Mucosa of descending colon (tissue), 3 donors: ENCODE measurements around the gene CNOT3. TPM values are rescaled to one million over a fixed set of nuclear protein-coding genes. Genes with fewer than 3 reads are reported as not detected.
A peak's percentile ranks its signal among the peaks of the same experiment; 100 is the strongest.

Experiments used
- ATAC-seq: fragments of 200-7000 bp; cut with Tn5 transposase; one replicate; pipeline ENCODE4 v1.9.1; 2020; ENCODE audit warnings: mild to moderate bottlenecking, moderate library complexity
- DNase-seq, 3 donors: peaks; one replicate each; pipeline ENCODE4 v3.0.0-alpha.2; 2020
- H3K36me3 ChIP-seq: fragments of 200-600 bp; one replicate; pipeline ENCODE4 v1.8.0; 2021; ENCODE audit warnings: low read depth, mild to moderate bottlenecking
- H3K4me1 ChIP-seq: fragments of 200-600 bp; one replicate; pipeline ENCODE4 v1.8.0; 2021; ENCODE audit warnings: low read depth, mild to moderate bottlenecking
- H3K4me3 ChIP-seq: fragments of 200-600 bp; one replicate; pipeline ENCODE4 v1.8.0; 2021; ENCODE audit warnings: mild to moderate bottlenecking
- H3K9me3 ChIP-seq: fragments of 200-600 bp; one replicate; pipeline ENCODE4 v1.8.0; 2021; ENCODE audit warnings: mild to moderate bottlenecking
- CTCF ChIP-seq: fragments of 200-600 bp; IDR thresholded peaks from one replicate; pipeline ENCODE4 v1.8.0; 2022; ENCODE audit warnings: antibody characterized with exemption, mild to moderate bottlenecking
- intact Hi-C, 2 donors: fragments of 100-400 bp; cut with DNase I in 1 of 2; cut with micrococcal nuclease in 1 of 2; formaldehyde crosslinking; loops; one replicate each; pipeline versions ENCODE4 v1.11.0 to v1.11.1; 2022; cut with DNase I, micrococcal nuclease
- total RNA-seq, 3 donors: library from RNA; stranded (reverse); fragmentation: NEBNext Ultra II Directional in 2 of 3; extraction: Animal tissue kit (Norgen Biotek cat#: 25700) in 2 of 3; gene quantifications; one replicate each; pipeline versions ENCODE4 v1.2.1 to v1.2.4, GENCODE V29; 2021 to 2023
- donor health status: DM: no; HTN: no; CAD: no; lungs with moderate emphysema.
- donor health status: DM: no; HTN: no; CAD: no.
- donor health status: DM: no; HTN: yes; CAD: no.

Gene CNOT3
- total RNA-seq, 3 donors from 2014 or later = 42.4 to 47.9 (median 43.7) TPM

GRCh38 chr19:54201172-54201701, 63.7 kb downstream of the CNOT3 start:
- intact Hi-C loops = no loop called here
- ATAC-seq (no peak), DNase-seq (no peak)
- Histone ChIP-seq H3K9me3 (no peaks in the 10 kb centered on the region), H3K36me3 (no peaks in the 10 kb centered on the region), H3K4me1 (peaks cover 43% of the 10 kb centered on the region), H3K4me3 (peak overlapping the region; percentile 35)
- TF ChIP-seq CTCF = no peak

DNA sequence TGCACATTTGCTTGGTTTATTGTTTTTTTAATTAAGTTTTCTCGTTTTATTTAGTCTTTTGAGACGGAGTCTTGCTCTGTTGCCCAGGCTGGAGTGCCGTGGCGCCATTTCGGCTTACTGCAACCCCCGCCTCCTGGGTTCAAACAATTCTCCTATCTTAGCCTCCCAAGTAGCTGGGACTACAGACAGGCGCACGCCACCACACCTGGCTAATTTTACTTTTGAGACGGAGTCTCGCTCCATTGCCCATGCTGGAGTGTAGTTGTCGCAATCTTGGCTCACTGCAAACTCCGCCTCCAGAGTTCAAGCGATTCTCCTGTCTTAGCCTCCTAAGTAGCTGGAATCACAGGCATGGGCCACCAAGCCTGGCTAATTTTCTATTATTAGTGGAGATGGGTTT, 64.4 kb downstream of the CNOT3 start:
- DNase-seq (peak in 1 of 3 donors; percentile 31), ATAC-seq (no peak)
- Histone ChIP-seq H3K36me3 (peaks cover 6% of the 10 kb centered on the region), H3K9me3 (no peaks in the 10 kb centered on the region), H3K4me1 (peaks cover 50% of the 10 kb centered on the region), H3K4me3 (no peak overlapping the region)
- TF ChIP-seq CTCF = no peak
- intact Hi-C loops = no loop called here

DNA sequence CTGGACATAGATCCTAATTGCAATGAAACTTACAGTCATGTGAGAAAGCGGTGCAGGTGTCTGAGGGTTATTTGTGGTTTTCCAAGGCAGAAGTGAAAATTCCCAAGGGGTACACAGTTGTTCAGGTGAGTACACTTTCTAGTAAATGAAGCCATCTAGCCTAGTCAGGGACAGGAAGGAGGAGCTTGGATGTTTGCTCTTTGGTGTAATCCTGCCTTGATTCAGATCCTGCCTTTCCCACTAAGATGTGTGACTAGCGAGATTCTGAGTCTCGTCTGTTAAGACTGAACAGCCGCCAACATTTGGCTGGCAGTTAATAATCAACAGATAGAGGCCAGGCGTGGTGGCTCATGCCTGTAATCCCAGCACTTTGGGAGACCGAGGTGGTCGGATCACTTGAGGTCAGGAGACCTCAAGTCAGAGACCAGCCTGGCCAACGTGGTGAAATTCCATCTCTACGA, 65.6 kb downstream of the CNOT3 start:
- Histone ChIP-seq H3K36me3 (peaks cover 7% of the 10 kb centered on the region), H3K9me3 (no peaks in the 10 kb centered on the region), H3K4me1 (peaks cover 57% of the 10 kb centered on the region), H3K4me3 (no peak overlapping the region)
- DNase-seq (peak in 2 of 3 donors; percentile 20 to 44), ATAC-seq (peak; percentile 1)
- intact Hi-C loops = no loop called here
- TF ChIP-seq CTCF = no peak

DNA sequence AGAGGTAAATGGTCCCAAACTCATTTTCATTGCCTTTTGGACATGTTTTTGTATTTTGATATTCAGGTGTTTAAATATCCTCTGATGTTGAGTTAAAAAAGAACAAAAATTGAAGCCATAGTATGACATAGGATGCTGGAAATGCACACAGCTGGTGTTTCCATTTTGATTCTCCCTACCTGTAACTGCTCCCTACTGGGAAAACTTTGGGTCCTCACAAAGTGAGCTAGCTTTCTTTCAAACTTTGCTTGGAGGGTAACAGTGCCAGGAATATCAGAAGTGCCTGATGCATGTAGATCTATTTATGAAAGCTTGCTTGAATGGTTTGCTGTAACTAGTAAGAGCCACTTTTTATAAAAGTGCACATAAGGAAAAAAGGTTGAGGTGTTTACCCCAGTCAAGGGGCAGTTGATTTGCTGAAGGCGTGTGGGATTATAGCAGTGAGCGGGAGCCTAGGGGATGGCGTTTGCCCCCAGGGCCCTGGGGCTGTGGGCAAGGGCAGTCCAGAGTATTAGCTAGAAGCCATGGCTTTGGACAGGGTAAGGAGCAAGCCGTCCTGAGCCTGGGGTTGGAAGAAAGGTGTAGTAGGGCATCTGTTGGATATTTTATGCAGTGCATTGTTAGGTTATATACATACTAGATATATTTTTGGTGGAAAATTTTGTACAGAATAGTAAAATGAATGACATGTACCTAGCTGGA, 67.4 kb downstream of the CNOT3 start:
- no peak overlapping the region for H3K4me3 ChIP-seq
- no peaks in the 10 kb centered on the region for H3K9me3 ChIP-seq
- intact Hi-C loops = no loop called here
- DNase-seq (peak in 1 of 3 donors; percentile 6), ATAC-seq (no peak)
- no peak for TF ChIP-seq CTCF
- peaks cover 7% of the 10 kb centered on the region for H3K36me3 ChIP-seq
- H3K4me1 ChIP-seq = peaks cover 74% of the 10 kb centered on the region

Other genes with a start within 250 kb of the CNOT3 start
- gene CACNG7, start 228.5 kb upstream of the CNOT3 start, total RNA-seq = under 1 TPM in 1 of 3 donors, not detected in 2; 0.54 TPM
- under 1 TPM in 2 of 3 donors, not detected in 1; 0.07 to 0.09 TPM for gene CACNG8, start 174.8 kb upstream of the CNOT3 start, total RNA-seq
- gene CACNG6, start 146.1 kb upstream of the CNOT3 start, total RNA-seq = not detected
- gene VSTM1, start 73.9 kb upstream of the CNOT3 start, total RNA-seq = not detected
- gene TARM1, start 56.4 kb upstream of the CNOT3 start, total RNA-seq = not detected
- 1 to 10 TPM in 2 of 3 donors, under 1 TPM in 1; 0.35 to 1.8 (median 1.4) TPM for gene OSCAR, start 37.0 kb upstream of the CNOT3 start, total RNA-seq
- gene NDUFA3, start 34.9 kb upstream of the CNOT3 start, total RNA-seq = 100 to 1,000 TPM in 2 of 3 donors, 10 to 100 TPM in 1; 93.4 to 155 (median 139) TPM
- gene TFPT, start 22.1 kb upstream of the CNOT3 start, total RNA-seq = 10 to 100 TPM in 2 of 3 donors, 1 to 10 TPM in 1; 9.8 to 18.2 (median 15.3) TPM
- gene PRPF31, start 22.0 kb upstream of the CNOT3 start, total RNA-seq = 10 to 100 TPM; 34.3 to 54.6 (median 39.9) TPM
- gene LENG1, start 22.0 kb downstream of the CNOT3 start, total RNA-seq = 10 to 100 TPM in 1 of 3 donors, 1 to 10 TPM in 2; 7.5 to 10.8 (median 8.0) TPM
- 100 to 1,000 TPM; 107 to 276 (median 178) TPM for gene TMC4, start 35.4 kb downstream of the CNOT3 start, total RNA-seq
- 100 to 1,000 TPM in 2 of 3 donors, 10 to 100 TPM in 1; 79.9 to 176 (median 113) TPM for gene MBOAT7, start 51.8 kb downstream of the CNOT3 start, total RNA-seq
- gene TSEN34, start 53.5 kb downstream of the CNOT3 start, total RNA-seq = 10 to 100 TPM; 35.0 to 40.3 (median 35.2) TPM
- 1,000 to 10,000 TPM in 2 of 3 donors, 100 to 1,000 TPM in 1; 873 to 1,110 (median 1,027) TPM for gene RPS9, start 63.1 kb downstream of the CNOT3 start, total RNA-seq
- gene LILRB3, start 85.2 kb downstream of the CNOT3 start, total RNA-seq = 1 to 10 TPM in 2 of 3 donors, under 1 TPM in 1; 0.67 to 7.7 (median 4.3) TPM
- 1 to 10 TPM in 2 of 3 donors, not detected in 1; 2.4 to 3.5 TPM for gene LILRA6, start 105.0 kb downstream of the CNOT3 start, total RNA-seq
- gene LILRB5, start 119.5 kb downstream of the CNOT3 start, total RNA-seq = 10 to 100 TPM in 2 of 3 donors, 1 to 10 TPM in 1; 5.4 to 17.5 (median 12.2) TPM
- gene LILRB2, start 143.3 kb downstream of the CNOT3 start, total RNA-seq = 1 to 10 TPM; 1.2 to 9.6 (median 4.7) TPM
- 1 to 10 TPM in 2 of 3 donors, under 1 TPM in 1; 0.72 to 4.7 (median 1.8) TPM for gene LILRA5, start 175.4 kb downstream of the CNOT3 start, total RNA-seq
- not detected for gene LILRA4, start 201.4 kb downstream of the CNOT3 start, total RNA-seq
- gene LAIR1, start 227.2 kb downstream of the CNOT3 start, total RNA-seq = 10 to 100 TPM in 2 of 3 donors, 1 to 10 TPM in 1; 5.4 to 26.7 (median 17.1) TPM